ENCODE results near the gene PRKAG1. TPM values are rescaled to one million over a fixed set of nuclear protein-coding genes. Genes with fewer than 3 reads are reported as not detected.

The PRKAG1 gene
- total and polyA plus RNA-seq, 2 donors (not counting 1 experiment from before 2014, with no cell fraction given): 28.5 to 60.0 TPM

- intact Hi-C loops (cut with micrococcal nuclease): no loop called here
- Mint-ChIP-seq H3K9me3 (ENCODE audit: insufficient read depth) (no peaks in the 10 kb centered on the region), H3K27ac (no peak overlapping the region), H3K4me1 (peaks cover 13% of the 10 kb centered on the region), H3K27me3 (no peaks in the 10 kb centered on the region), H3K4me3 (no peak overlapping the region)
- CTCF ChIA-PET: interaction anchor here (0.9 kb wide), 2 partner anchors 14 to 19 kb away, joined by 3 read pairs; no protein-coding TSS in a partner anchor
- H3K36me3 ChIP-seq (replicated peaks in 1 of 2; ENCODE audit: control extremely low read depth in 1 of 2, control insufficient read depth in 1 of 2, extremely low read depth in 1 of 2, insufficient read depth in 2 of 2, low read length in 1 of 2): peaks cover 2 to 93% of the 10 kb centered on the region in 2 experiments
- peaks cover 8 to 9% of the 10 kb centered on the region in 2 donors for H3K4me1 ChIP-seq (ENCODE audit: control insufficient read depth in 2 of 2, insufficient read depth in 2 of 2, low read length in 2 of 2)
- H3K9me3 ChIP-seq (ENCODE audit: control extremely low read depth in 1 of 3, control insufficient read depth in 2 of 3, insufficient read depth in 1 of 3, low read length in 2 of 3): no peaks in the 10 kb centered on the region
- no peak overlapping the region for H3K27ac ChIP-seq (ENCODE audit: low read length in 2 of 2)
- no peak overlapping the region for H3K9ac ChIP-seq (ENCODE audit: low read length)
- POLR2A ChIA-PET: interaction anchor here (0.5 kb wide), 1 partner anchor 959 kb away, joined by 5 read pairs; no protein-coding TSS in a partner anchor
- peaks cover 77% of the 10 kb centered on the region for H4K20me1 ChIP-seq (ENCODE audit: control insufficient read depth, insufficient read depth, low read length, poor library complexity, severe bottlenecking)
- H3K4me3 ChIP-seq (ENCODE audit: control extremely low read depth in 1 of 5, extremely low read depth in 1 of 5, insufficient read depth in 1 of 5, low read depth in 2 of 5, low read length in 4 of 5): no peak overlapping the region
- no peak overlapping the region for H2AFZ ChIP-seq (ENCODE audit: insufficient read depth, low read depth, low read length, poor library complexity, severe bottlenecking)
- no peaks in the 10 kb centered on the region for H3K27me3 ChIP-seq (replicated peaks in 1 of 4; ENCODE audit: control extremely low read depth in 1 of 4, control insufficient read depth in 3 of 4, insufficient read depth in 4 of 4, low read length in 3 of 4)
- ATAC-seq (ENCODE audit: low read depth) (no peak), DNase-seq (no peak)
- TF ChIP-seq EZH2 (IDR thresholded peaks at IDR 0.05; ENCODE audit: borderline replicate concordance, insufficient read depth, low read depth, low read length, poor library complexity, severe bottlenecking) (no peak), CTCF (IDR thresholded peaks at IDR 0.05) (no peak)
- no peak overlapping the region for H3K4me2 ChIP-seq (replicated peaks; ENCODE audit: low read depth, low read length, poor library complexity, severe bottlenecking)
- H3K79me2 ChIP-seq (ENCODE audit: control insufficient read depth, insufficient read depth, low read length): peaks cover 83% of the 10 kb centered on the region
- WGBS (ENCODE audit: insufficient coverage): 94% methylated on average over 10 of the region's 13 CpGs
These were observed 32.2 kb upstream of the PRKAG1 start for GRCh38 chr12:49050507-49051372.

Data from B cell (primary cell).